GM12878 (cell line): ENCODE data around the gene MMEL1. TPM values are rescaled to one million over a fixed set of nuclear protein-coding genes. Genes with fewer than 3 reads are reported as not detected.

Experiments used
- ATAC-seq: fragments of 200-7000 bp; cut with Tn5 transposase; 3 replicates; pipeline ENCODE4 v1.9.1; 2020; ENCODE audit warnings: mild to moderate bottlenecking, moderate library complexity
- BruUV-seq: library from RNA; stranded (reverse); fragments of 400-500 nt; replicated peaks from 2 replicates; lab custom pipeline; 2021; lab: Mats Ljungman, UMichigan
- CTCF ChIA-PET: fragments of 300-600 bp; sonication (Branson Sonifier 250); formaldehyde crosslinking; extraction: SDS; loops from one replicate; lab custom pipeline; 2021; ENCODE audit warnings: inconsistent platforms; lab: Yijun Ruan, JAX
- POLR2A ChIA-PET: fragments of 350-600 bp; formaldehyde crosslinking; extraction: SDS; loops from one replicate; lab custom pipeline; 2021; ENCODE audit warnings: inconsistent platforms; lab: Charles Lee
- RAD21 ChIA-PET: fragments of 300-600 bp; sonication (Branson Sonifier 250); formaldehyde crosslinking; loops from one replicate; lab custom pipeline; 2023; ENCODE audit warnings: antibody characterized with exemption; ENCODE audit not compliant: unreplicated experiment; lab: Charles Lee
- SMC1A ChIA-PET: fragments of 300-600 bp; sonication (Branson Sonifier 250); formaldehyde crosslinking; loops from one replicate; lab custom pipeline; 2023; ENCODE audit not compliant: unreplicated experiment, uncharacterized antibody; lab: Charles Lee
- DNase-seq: peaks from one replicate; pipeline ENCODE4 v3.0.0-alpha.2; 2011; ENCODE audit warnings: low read depth, low spot score
- FAIRE-seq: peaks from 3 replicates; lab custom pipeline; 2011; peaks lifted over from hg19 to GRCh38; lab: Jason Lieb, UNC
- H2AFZ ChIP-seq: 2 replicates; pipeline ENCODE4 v1.6.0; 2011; ENCODE audit warnings: low read depth, low read length, control low read depth; ENCODE audit not compliant: control insufficient read depth
- H3K27ac ChIP-seq: 2 replicates; pipeline ENCODE4 v1.5.1; 2011; ENCODE audit warnings: control low read depth; ENCODE audit not compliant: control insufficient read depth, insufficient read depth
- H3K27me3 ChIP-seq, 2 experiments: replicated peaks in 1 of 2; 2 replicates each; pipeline versions ENCODE4 v1.6.0 to v1.6.1; 2011; ENCODE audit warnings: low read length in 1 of 2; ENCODE audit not compliant: control insufficient read depth in 2 of 2, insufficient read depth in 2 of 2
- H3K36me3 ChIP-seq, 2 experiments: 2 replicates each; pipeline ENCODE4 v1.5.1; 2011; ENCODE audit warnings: low read length in 1 of 2; ENCODE audit not compliant: control insufficient read depth in 2 of 2, insufficient read depth in 2 of 2
- H3K4me1 ChIP-seq: 2 replicates; pipeline ENCODE4 v1.6.1; 2011; ENCODE audit warnings: mild to moderate bottlenecking, low read length, moderate library complexity, mixed read lengths; ENCODE audit not compliant: control insufficient read depth, insufficient read depth
- H3K4me2 ChIP-seq: 2 replicates; pipeline ENCODE4 v1.6.0; 2011; ENCODE audit warnings: control low read depth; ENCODE audit not compliant: control insufficient read depth, insufficient read depth
- H3K4me3 ChIP-seq: fragments of 200-600 bp; sonication (generic); 2 replicates; pipeline ENCODE4 v1.5.1; 2016
- H3K79me2 ChIP-seq: 2 replicates; pipeline ENCODE4 v1.6.0; 2011; ENCODE audit warnings: low read length; ENCODE audit not compliant: control insufficient read depth, insufficient read depth
- H3K9ac ChIP-seq: 2 replicates; pipeline ENCODE4 v1.8.0; 2011; ENCODE audit warnings: low read length, control low read depth, mixed read lengths; ENCODE audit not compliant: control insufficient read depth, insufficient read depth
- H3K9me3 ChIP-seq: replicated peaks from 3 replicates; pipeline ENCODE4 v1.5.1; 2011; ENCODE audit warnings: mild to moderate bottlenecking, low read length; ENCODE audit not compliant: control insufficient read depth, insufficient read depth
- H4K20me1 ChIP-seq: 2 replicates; pipeline ENCODE4 v1.6.0; 2011; ENCODE audit not compliant: control insufficient read depth, insufficient read depth
- CBFB ChIP-seq: IDR thresholded peaks from 2 replicates; pipeline ENCODE4 v1.6.1; 2016; ENCODE audit warnings: antibody characterized with exemption, low read depth
- JUND ChIP-seq: IDR thresholded peaks from 2 replicates; pipeline ENCODE4 v1.6.1; 2012; ENCODE audit warnings: low read depth, mild to moderate bottlenecking, low read length, improper control_type of control experiment, moderate library complexity
- KAT2A ChIP-seq: conservative IDR thresholded peaks from 2 replicates; pipeline ENCODE4 v1.6.1; 2011; ENCODE audit warnings: low read depth, low read length; ENCODE audit not compliant: control insufficient read depth
- NR2C1 ChIP-seq: fragments of 450-650 bp; IDR thresholded peaks from 2 replicates; pipeline ENCODE4 v1.6.1; 2017; ENCODE audit warnings: antibody characterized with exemption, mild to moderate bottlenecking, moderate library complexity
- RAD21 ChIP-seq: IDR thresholded peaks from 2 replicates; pipeline ENCODE4 v1.6.1; 2011; ENCODE audit warnings: mild to moderate bottlenecking, low read depth, low read length, moderate library complexity; ENCODE audit not compliant: insufficient read depth
- SPI1 ChIP-seq: IDR thresholded peaks from 2 replicates; pipeline ENCODE4 v1.6.1; 2011; ENCODE audit warnings: low read depth, mild to moderate bottlenecking, low read length, moderate library complexity, borderline replicate concordance; ENCODE audit not compliant: insufficient read depth
- STAT1 ChIP-seq: fragments of 450-650 bp; conservative IDR thresholded peaks from 2 replicates; pipeline ENCODE4 v1.6.1; 2014; ENCODE audit warnings: antibody characterized with exemption, mild to moderate bottlenecking
- TARDBP ChIP-seq: IDR thresholded peaks from 2 replicates; pipeline ENCODE4 v1.6.1; 2016; ENCODE audit warnings: borderline replicate concordance
- YBX1 ChIP-seq: fragments of 450-650 bp; IDR thresholded peaks from 2 replicates; pipeline ENCODE4 v1.6.1; 2016; ENCODE audit warnings: antibody characterized with exemption
- ZBTB40 ChIP-seq: fragments of 450-650 bp; IDR thresholded peaks from 2 replicates; pipeline ENCODE4 v1.6.1; 2016; ENCODE audit warnings: mild to moderate bottlenecking, moderate library complexity, borderline replicate concordance
- ZNF687 ChIP-seq: fragments of 450-650 bp; IDR thresholded peaks from 2 replicates; pipeline ENCODE4 v1.6.1; 2017; ENCODE audit warnings: mild to moderate bottlenecking, moderate library complexity
- ZSCAN29 ChIP-seq: fragments of 450-650 bp; IDR thresholded peaks from 2 replicates; pipeline ENCODE4 v1.6.1; 2017; ENCODE audit warnings: mild to moderate bottlenecking, moderate library complexity
- WGBS: methylation state at CpG from one replicate; pipeline ENCODE4 v1.1.6; 2016; ENCODE audit warnings: low lambda C conversion rate; ENCODE audit not compliant: insufficient replicate concordance, insufficient coverage; ENCODE audit errors: missing lambda C conversion rate; 5-methylcytosine and 5-hydroxymethylcytosine counted together
- in situ Hi-C: fragments of 300-500 bp; cut with MboI; formaldehyde crosslinking; loops from 9 replicates; pipeline ENCODE4 v1.14.3; 2018; ENCODE audit warnings: mixed read lengths
- intact Hi-C: fragments of 100-400 bp; cut with micrococcal nuclease; formaldehyde crosslinking; loops from one replicate; pipeline ENCODE4 v1.14.2; 2022; ENCODE audit not compliant: unreplicated experiment
- polyA plus RNA-seq, 11 experiments: library from polyadenylated mRNA; depleted of rRNA in 4 of 11; unstranded in 6 of 11; stranded (reverse) in 5 of 11; fragments of >200 nt; fragmentation: Nextera tagmentation in 4 of 11; fragmentation: Illumina TruSeq in 1 of 11; extraction: Ambion mirVana in 4 of 11; extraction: Trizol in 1 of 11; gene quantifications; 1 replicate in 1 of 11; 2 replicates in 10 of 11; pipeline versions ENCODE4 v1.2.1 to v1.2.3, GENCODE V29; 2011 to 2016; ENCODE audit warnings: inconsistent platforms in 2 of 11, missing spikeins in 2 of 11, low read depth in 1 of 11
- total RNA-seq, 4 experiments: library from RNA; depleted of rRNA in 3 of 4; stranded (reverse); fragments of >200 nt in 3 of 4; fragmentation: Illumina TruSeq in 1 of 4; extraction: Trizol in 1 of 4; gene quantifications; 2 replicates each; pipeline versions ENCODE4 v1.2.1 to v1.2.3, GENCODE V29; 2013 to 2021

Gene MMEL1
- total and polyA plus RNA-seq, 10 of the 15 experiments (the other 5 are each of a cell fraction or from before 2014, with no cell fraction given), result 0.11 TPM; not detected in 9

GRCh38 chr1:2595261-2595811 is 37.5 kb downstream of the MMEL1 start:
- FAIRE-seq (no peak), ATAC-seq (no peak)
- Histone ChIP-seq H3K27ac (no peak overlapping the region), H3K36me3 (no peaks in the 10 kb centered on the region), H3K9ac (no peak overlapping the region), H3K4me2 (no peak overlapping the region), H4K20me1 (no peaks in the 10 kb centered on the region), H2AFZ (no peak overlapping the region), H3K9me3 (no peaks in the 10 kb centered on the region), H3K27me3 (no peaks in the 10 kb centered on the region)
- in situ Hi-C loops, result no loop called here
- no TSS peak for BruUV-seq
- ChIA-PET SMC1A (no interaction called here), RAD21 (no interaction called here), CTCF (no interaction called here)
- WGBS, result 35% methylated on average over 15 of the region's 19 CpGs
- TF ChIP-seq TARDBP (no peak), ZSCAN29 (no peak), YBX1 (no peak), NR2C1 (no peak), RAD21 (no peak), KAT2A (no peak), SPI1 (no peak), STAT1 (no peak), ZBTB40 (no peak), JUND (no peak), CBFB (no peak), ZNF687 (no peak)
- TF ChIP-seq, all 136 proteins: peak for 0
- no peaks in the 10 kb centered on the region for H3K79me2 ChIP-seq
- H3K4me3 ChIP-seq, result no peak overlapping the region
- DNase-seq, result no peak
- POLR2A ChIA-PET, result no interaction called here
- intact Hi-C loops, result no loop called here
- no peaks in the 10 kb centered on the region for H3K4me1 ChIP-seq
